ENCODE data around the gene OR5K1.

OR5K1 gene

DNA sequence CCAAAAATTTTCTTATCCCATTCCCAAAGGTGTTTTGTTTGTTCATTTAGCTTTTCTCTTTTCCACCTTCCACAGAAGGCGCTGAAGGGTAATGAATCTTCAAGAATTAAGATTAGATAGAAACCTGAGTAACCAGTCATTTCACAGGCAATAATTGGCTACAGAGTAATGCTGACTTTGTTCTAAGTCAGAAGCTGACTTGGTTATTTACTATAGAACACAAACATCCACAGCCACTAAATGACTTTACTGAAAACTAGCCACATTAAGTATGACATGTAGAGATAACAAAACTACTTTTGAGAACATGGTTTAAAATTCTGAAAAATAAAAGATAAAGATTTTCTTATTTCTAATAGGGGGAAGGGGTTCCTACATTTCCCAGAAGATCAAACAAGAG, 51.9 kb downstream of the OR5K1 start:
- DNase-seq (ENCODE audit: low read depth), result no peak

DNA sequence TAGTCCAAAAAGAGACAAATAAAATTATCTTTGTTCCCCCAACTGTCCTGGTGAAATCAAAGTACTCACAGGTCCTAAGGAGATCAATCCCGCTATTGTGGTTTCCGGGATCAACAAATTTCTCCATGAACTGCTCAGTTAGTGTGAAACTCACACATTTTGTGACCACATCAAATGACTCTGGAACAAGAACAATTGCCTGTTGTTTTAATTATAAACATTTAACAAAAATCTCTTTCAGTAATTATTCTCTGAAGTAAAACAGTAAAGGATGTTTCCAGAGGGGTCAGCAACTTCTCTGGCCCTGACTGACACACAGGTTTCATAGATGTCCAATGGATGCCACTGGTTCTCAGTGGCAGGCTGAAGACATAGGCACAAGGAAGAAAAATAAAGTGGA, 55.8 kb downstream of the OR5K1 start:
- no peak for DNase-seq (ENCODE audit: low read depth)

DNA sequence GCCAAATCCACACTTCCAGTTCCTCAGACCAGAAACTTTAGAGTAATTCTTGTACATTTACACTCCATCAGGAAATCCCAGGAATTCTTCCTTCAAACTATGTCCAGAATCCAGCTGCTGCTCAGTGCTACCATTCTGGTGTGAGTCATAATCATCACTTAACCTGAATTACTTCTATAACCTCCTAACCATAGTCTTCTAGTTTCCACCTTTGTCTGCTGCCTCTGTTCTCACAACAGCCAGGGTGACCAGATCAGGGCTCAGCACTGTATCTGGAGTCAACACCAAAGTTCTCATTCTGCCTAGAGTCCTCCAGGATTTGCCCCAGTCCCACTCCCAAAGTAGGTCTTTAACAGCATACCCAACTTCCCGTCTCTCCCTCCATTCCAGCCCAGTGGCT, 56.4 kb downstream of the OR5K1 start:
- no peak for DNase-seq (ENCODE audit: low read depth)

DNA sequence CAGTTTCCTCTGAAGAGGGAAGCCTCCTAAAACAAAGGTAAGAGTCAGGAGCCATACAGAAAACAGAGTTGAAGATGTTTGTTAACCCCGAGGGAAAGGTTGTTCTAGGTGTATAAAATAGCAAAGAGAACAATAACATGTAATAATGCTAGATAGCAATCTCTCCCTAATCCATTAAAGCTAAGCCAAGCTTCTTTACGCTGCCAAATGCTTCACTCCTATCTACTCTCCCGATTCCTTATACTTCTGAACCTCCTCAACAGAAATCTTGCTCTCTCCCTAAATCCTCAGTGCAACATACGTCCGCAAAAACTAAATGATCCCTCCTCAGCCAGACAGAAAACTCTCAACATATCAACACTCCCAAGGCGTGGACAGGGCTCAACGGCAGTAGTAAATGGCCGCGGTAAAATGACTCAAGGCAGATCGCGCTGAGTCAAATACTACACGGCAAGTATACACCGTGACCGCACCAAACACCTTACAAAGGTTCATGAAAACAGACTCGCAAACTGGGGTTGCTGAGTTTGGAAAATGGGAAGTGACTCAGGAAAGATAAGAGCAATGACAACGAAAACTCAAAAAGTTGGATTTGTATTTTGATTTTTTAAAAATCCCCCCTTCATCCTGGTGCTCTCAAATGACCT, 59.0 kb downstream of the OR5K1 start:
- DNase-seq (ENCODE audit: low read depth), result no peak

Measured in stimulated activated CD8-positive, alpha-beta memory T cell treated with anti-CD3 and anti-CD28 coated beads, Interleukin-15, amount 100 ng/mL, for 1 hour (primary cell).